Measurements from ENCODE around the gene ATAD3C.
"Not testable (repeated sequence)": the region's sequence is repeated elsewhere in the genome, so short reads cannot be mapped to it uniquely, and the experiment has no call there.

The ATAD3C gene

GRCh38 chr1:1432951-1433803 lies 16.3 kb upstream of the ATAD3C start:
- no peak for DNase-seq

GRCh38 chr1:1433804-1434130 lies 15.7 kb upstream of the ATAD3C start:
- no peak for DNase-seq

- no peak for DNase-seq
Observed at GRCh38 chr1:1434131-1434823, 15.2 kb upstream of the ATAD3C start.

GRCh38 chr1:1434824-1435105 lies 14.7 kb upstream of the ATAD3C start:
- no peak for DNase-seq

- peak in 2 of 4 experiments; percentile 24 to 27 for DNase-seq
Observed at GRCh38 chr1:1435106-1435903, 14.2 kb upstream of the ATAD3C start, which contains the start of gene VWA1. Gene VWA1 (plus strand): TSS chr1:1435690. CDS start chr1:1435749, 59 bp downstream.

- no peak for DNase-seq
Observed at GRCh38 chr1:1435911-1436629, 13.4 kb upstream of the ATAD3C start.

GRCh38 chr1:1436630-1437032 lies 12.9 kb upstream of the ATAD3C start:
- no peak for DNase-seq

- DNase-seq: no peak
Observed at GRCh38 chr1:1437033-1437903, 12.2 kb upstream of the ATAD3C start.

- DNase-seq: no peak
Observed at GRCh38 chr1:1437904-1438376, 11.5 kb upstream of the ATAD3C start.

GRCh38 chr1:1438531-1439381 lies 10.7 kb upstream of the ATAD3C start:
- no peak for DNase-seq

GRCh38 chr1:1439546-1440261 lies 9.8 kb upstream of the ATAD3C start:
- DNase-seq: no peak

- no peak for DNase-seq
Observed at GRCh38 chr1:1440262-1441001, 9.1 kb upstream of the ATAD3C start.

- peak; percentile 25 to 47 (median 36) for DNase-seq
Observed at GRCh38 chr1:1441002-1441888, 8.2 kb upstream of the ATAD3C start.

GRCh38 chr1:1442069-1442770 lies 7.3 kb upstream of the ATAD3C start:
- DNase-seq: no peak

GRCh38 chr1:1446631-1447030 lies 2.9 kb upstream of the ATAD3C start:
- DNase-seq: not testable (repeated sequence)

- not testable (repeated sequence) for DNase-seq
Observed at GRCh38 chr1:1450616-1451015, 1.1 kb downstream of the ATAD3C start.

GRCh38 chr1:1451696-1452364 lies 2.3 kb downstream of the ATAD3C start:
- no peak for DNase-seq

Data from activated CD4-positive, CD25-positive, alpha-beta regulatory T cell (primary cell).